B cell (primary cell): Measurements from ENCODE around the gene TANC1. TPM values are rescaled to one million over a fixed set of nuclear protein-coding genes. Genes with fewer than 3 reads are reported as not detected.

Experiments
- ATAC-seq: fragments of 200-7000 bp; cut with Tn5 transposase; one replicate; pipeline ENCODE4 v1.10.0; 2021; ENCODE audit warnings: low read depth, mild to moderate bottlenecking, moderate number of reproducible peaks, moderate library complexity
- CTCF ChIA-PET: fragments of 350-600 bp; sonication (Branson Sonifier 250); formaldehyde crosslinking; loops from one replicate; lab custom pipeline; 2021; ENCODE audit warnings: antibody characterized with exemption, inconsistent platforms; lab: Charles Lee
- POLR2A ChIA-PET: fragments of 350-600 bp; sonication (Branson Sonifier 250); formaldehyde crosslinking; loops from one replicate; lab custom pipeline; 2021; ENCODE audit warnings: antibody characterized with exemption; lab: Charles Lee
- DNase-seq: peaks from one replicate; pipeline ENCODE4 v3.0.0; 2013
- H2AFZ ChIP-seq: 2 replicates; pipeline ENCODE4 v1.6.1; 2012; ENCODE audit warnings: mild to moderate bottlenecking, low read depth, low read length; ENCODE audit not compliant: insufficient read depth, poor library complexity, severe bottlenecking
- H3K27ac ChIP-seq, 2 donors: 1 replicate in 1 of 2; 2 replicates in 1 of 2; pipeline ENCODE4 v1.5.1; 2012 to 2013; ENCODE audit warnings: low read length in 2 of 2, mild to moderate bottlenecking in 2 of 2, moderate library complexity in 1 of 2
- H3K27me3 ChIP-seq, 4 experiments: fragments of 200-600 bp in 1 of 4; sonication (generic) in 1 of 4; replicated peaks in 1 of 4; 1 replicate in 2 of 4; 2 replicates in 2 of 4; pipeline versions ENCODE4 v1.6.1 to v1.7.0; 2013 to 2016; ENCODE audit warnings: low read length in 3 of 4, mild to moderate bottlenecking in 2 of 4, mixed read lengths in 1 of 4, moderate library complexity in 1 of 4; ENCODE audit not compliant: insufficient read depth in 4 of 4, control insufficient read depth in 3 of 4; ENCODE audit errors: control extremely low read depth in 1 of 4
- H3K36me3 ChIP-seq, 2 experiments: replicated peaks in 1 of 2; 1 replicate in 1 of 2; 2 replicates in 1 of 2; pipeline versions ENCODE4 v1.6.1 to v1.7.1; 2013; ENCODE audit warnings: low read length in 1 of 2; ENCODE audit not compliant: insufficient read depth in 2 of 2, control insufficient read depth in 1 of 2; ENCODE audit errors: control extremely low read depth in 1 of 2, extremely low read depth in 1 of 2
- H3K4me1 ChIP-seq, 2 donors: fragments of 200-600 bp in 1 of 2; sonication (generic) in 1 of 2; 1 replicate in 1 of 2; 2 replicates in 1 of 2; pipeline versions ENCODE4 v1.5.1 to v1.6.1; 2013 to 2017; ENCODE audit warnings: low read length in 2 of 2; ENCODE audit not compliant: control insufficient read depth in 2 of 2, insufficient read depth in 2 of 2
- H3K4me2 ChIP-seq: replicated peaks from 2 replicates; pipeline ENCODE3; 2012; ENCODE audit warnings: mild to moderate bottlenecking, low read depth, low read length; ENCODE audit not compliant: poor library complexity, severe bottlenecking
- H3K4me3 ChIP-seq, 5 experiments: fragments of 200-600 bp in 1 of 5; sonication (generic) in 1 of 5; 1 replicate in 3 of 5; 2 replicates in 2 of 5; pipeline versions ENCODE4 v1.5.1 to v1.7.0; 2011 to 2016; ENCODE audit warnings: low read length in 4 of 5, mild to moderate bottlenecking in 4 of 5, low read depth in 2 of 5, control low read depth in 1 of 5, moderate library complexity in 1 of 5; ENCODE audit not compliant: insufficient read depth in 1 of 5; ENCODE audit errors: control extremely low read depth in 1 of 5, extremely low read depth in 1 of 5
- H3K79me2 ChIP-seq: fragments of 200-600 bp; sonication (generic); one replicate; pipeline ENCODE4 v1.6.0; 2016; ENCODE audit warnings: low read length; ENCODE audit not compliant: control insufficient read depth, insufficient read depth
- H3K9ac ChIP-seq: fragments of 200-600 bp; sonication (generic); 2 replicates; pipeline ENCODE4 v1.6.1; 2017; ENCODE audit warnings: mild to moderate bottlenecking, low read length, moderate library complexity
- H3K9me3 ChIP-seq, 3 donors: one replicate each; pipeline versions ENCODE4 v1.6.1 to v1.7.1; 2013; ENCODE audit warnings: low read length in 2 of 3; ENCODE audit not compliant: control insufficient read depth in 2 of 3, insufficient read depth in 1 of 3; ENCODE audit errors: control extremely low read depth in 1 of 3
- H4K20me1 ChIP-seq: 2 replicates; pipeline ENCODE4 v1.6.0; 2012; ENCODE audit warnings: mild to moderate bottlenecking, low read length; ENCODE audit not compliant: insufficient read depth, control insufficient read depth, poor library complexity, severe bottlenecking
- H3K27ac Mint-ChIP-seq: one replicate; pipeline ENCODE4 v1.8.0; 2021; ENCODE audit warnings: mixed read lengths
- H3K27me3 Mint-ChIP-seq: one replicate; pipeline ENCODE4 v1.8.0; 2021; ENCODE audit warnings: mixed read lengths
- H3K4me1 Mint-ChIP-seq: one replicate; pipeline ENCODE4 v1.8.0; 2021; ENCODE audit warnings: mixed read lengths
- H3K4me3 Mint-ChIP-seq: one replicate; pipeline ENCODE4 v1.8.0; 2021; ENCODE audit warnings: mixed read lengths
- H3K9me3 Mint-ChIP-seq: one replicate; pipeline ENCODE4 v1.8.0; 2022; ENCODE audit warnings: mixed read lengths; ENCODE audit not compliant: insufficient read depth
- CTCF ChIP-seq: fragments of 200-600 bp; IDR thresholded peaks from one replicate; pipeline ENCODE4 v1.8.0; 2022; ENCODE audit warnings: antibody characterized with exemption, mild to moderate bottlenecking
- EZH2 ChIP-seq: IDR thresholded peaks from 2 replicates; pipeline ENCODE4 v1.6.1; 2012; ENCODE audit warnings: borderline replicate concordance, low read depth, mild to moderate bottlenecking, moderate library complexity, low read length; ENCODE audit not compliant: insufficient read depth, poor library complexity, severe bottlenecking
- WGBS: methylation state at CpG from one replicate; pipeline ENCODE4 v1.1.5; 2013; ENCODE audit warnings: missing lambda C conversion rate; ENCODE audit not compliant: insufficient coverage; 5-methylcytosine and 5-hydroxymethylcytosine counted together
- intact Hi-C: fragments of 100-400 bp; cut with micrococcal nuclease; formaldehyde crosslinking; loops from one replicate; pipeline ENCODE4 v1.10.0; 2022
- polyA plus RNA-seq: library from polyadenylated mRNA; depleted of rRNA; stranded (reverse); fragments of >200 nt; gene quantifications from 2 replicates; pipeline ENCODE4 v1.2.3, GENCODE V29; 2012
- total RNA-seq, 2 donors: library from RNA; stranded (reverse); fragments of 120-200 nt in 1 of 2; gene quantifications; 1 replicate in 1 of 2; 2 replicates in 1 of 2; pipeline versions ENCODE4 v1.2.3 to v1.2.4, GENCODE V29; 2013 to 2022

Gene TANC1
- total and polyA plus RNA-seq, 2 donors (not counting 1 experiment from before 2014, with no cell fraction given) = 0.13 TPM; not detected in 1

DNA sequence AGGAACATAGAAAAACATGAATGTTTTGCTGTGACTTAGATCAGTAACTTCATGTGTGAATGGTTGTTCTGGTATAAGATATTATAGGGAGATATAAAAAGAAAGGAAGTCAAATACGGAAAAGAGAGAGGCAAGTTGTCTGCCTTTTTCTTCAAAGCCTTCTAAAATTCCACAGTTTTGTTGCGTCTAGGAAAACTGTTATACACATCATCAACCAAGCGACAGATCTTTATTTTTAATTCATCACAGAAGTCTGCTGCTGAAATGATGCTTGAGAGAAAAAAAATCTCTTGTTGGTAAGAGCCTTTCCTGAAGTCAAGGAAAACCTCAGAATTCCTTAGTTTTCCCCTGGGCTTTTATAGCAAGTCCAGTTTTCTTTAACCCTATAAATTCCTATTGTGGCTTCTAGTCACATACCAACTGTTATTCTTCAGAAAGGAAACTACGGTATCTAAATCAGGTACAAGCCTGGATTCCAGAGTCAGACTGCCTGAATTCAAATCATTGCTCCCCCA is 36.3 kb upstream of the TANC1 start:
- Histone ChIP-seq H4K20me1 (no peaks in the 10 kb centered on the region), H3K9ac (no peak overlapping the region), H3K27ac (no peak overlapping the region), H3K4me2 (no peak overlapping the region), H3K79me2 (no peaks in the 10 kb centered on the region), H2AFZ (no peak overlapping the region), H3K4me1 (no peaks in the 10 kb centered on the region), H3K27me3 (no peaks in the 10 kb centered on the region), H3K9me3 (peaks cover 0 to 1% (median 0%) of the 10 kb centered on the region in 3 donors), H3K4me3 (no peak overlapping the region), H3K36me3 (no peaks in the 10 kb centered on the region)
- TF ChIP-seq CTCF (no peak), EZH2 (no peak)
- no peak overlapping the region for H3K4me3 Mint-ChIP-seq
- ChIA-PET CTCF (no interaction called here), POLR2A (no interaction called here)
- no peaks in the 10 kb centered on the region for H3K27me3 Mint-ChIP-seq
- peaks cover 2% of the 10 kb centered on the region for H3K9me3 Mint-ChIP-seq
- H3K4me1 Mint-ChIP-seq = no peaks in the 10 kb centered on the region
- DNase-seq (no peak), ATAC-seq (no peak)
- 100% methylated on average over 1 of the region's 4 CpGs for WGBS
- intact Hi-C loops = no loop called here
- no peak overlapping the region for H3K27ac Mint-ChIP-seq

DNA sequence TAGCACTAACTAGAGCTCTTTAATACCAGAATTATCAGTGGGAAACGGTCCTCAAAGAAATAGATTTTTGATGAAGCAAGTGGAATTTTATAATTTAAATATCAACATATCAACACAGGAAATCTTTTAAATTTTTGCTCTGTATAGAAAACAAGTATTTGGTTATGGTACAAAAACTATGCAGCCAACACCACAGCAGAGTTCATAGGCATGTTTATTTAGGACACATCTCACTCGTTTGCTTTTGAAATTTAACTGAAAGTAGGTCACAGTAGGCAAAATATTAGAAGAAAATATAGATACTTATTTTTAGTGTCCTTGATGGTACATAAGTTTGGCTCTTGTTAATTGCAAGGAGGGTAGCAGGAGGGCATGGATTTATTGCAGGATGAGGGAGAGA is 34.3 kb upstream of the TANC1 start:
- Histone ChIP-seq H3K27me3 (peaks cover 0 to 2% (median 0%) of the 10 kb centered on the region in 4 experiments), H2AFZ (no peak overlapping the region), H3K79me2 (no peaks in the 10 kb centered on the region), H3K4me3 (no peak overlapping the region), H4K20me1 (no peaks in the 10 kb centered on the region), H3K27ac (no peak overlapping the region), H3K4me1 (no peaks in the 10 kb centered on the region), H3K9me3 (no peaks in the 10 kb centered on the region), H3K9ac (no peak overlapping the region), H3K36me3 (no peaks in the 10 kb centered on the region), H3K4me2 (no peak overlapping the region)
- intact Hi-C loops = no loop called here
- Mint-ChIP-seq H3K27me3 (no peaks in the 10 kb centered on the region), H3K4me3 (no peak overlapping the region), H3K4me1 (no peaks in the 10 kb centered on the region), H3K27ac (no peak overlapping the region), H3K9me3 (peaks cover 5% of the 10 kb centered on the region)
- no peak for DNase-seq
- POLR2A ChIA-PET = no interaction called here
- no peak for TF ChIP-seq CTCF
- no peak for TF ChIP-seq EZH2
- CTCF ChIA-PET = no interaction called here
- no CpG with 5 or more reads among the region's 2 CpGs for WGBS
- no peak for ATAC-seq
